T47D (cell line): ENCODE measurements around the gene RASSF7.

Experiments
- DNase-seq, 2 experiments: peaks; one replicate each; pipeline versions ENCODE4 v3.0.0 to v3.0.0-alpha.2; 2011 to 2012; ENCODE audit warnings: low read depth in 1 of 2, low spot score in 1 of 2
- JUND ChIP-seq: IDR thresholded peaks from 2 replicates; pipeline ENCODE4 v1.6.1; 2012; ENCODE audit warnings: low read depth
- in situ Hi-C: cut with HindIII; loops from 2 replicates; pipeline ENCODE4 v1.10.0; 2016; ENCODE audit warnings: low sequenced_read_pairs, low pct_unique_long_range_greater_than_20kb

Gene RASSF7

DNA sequence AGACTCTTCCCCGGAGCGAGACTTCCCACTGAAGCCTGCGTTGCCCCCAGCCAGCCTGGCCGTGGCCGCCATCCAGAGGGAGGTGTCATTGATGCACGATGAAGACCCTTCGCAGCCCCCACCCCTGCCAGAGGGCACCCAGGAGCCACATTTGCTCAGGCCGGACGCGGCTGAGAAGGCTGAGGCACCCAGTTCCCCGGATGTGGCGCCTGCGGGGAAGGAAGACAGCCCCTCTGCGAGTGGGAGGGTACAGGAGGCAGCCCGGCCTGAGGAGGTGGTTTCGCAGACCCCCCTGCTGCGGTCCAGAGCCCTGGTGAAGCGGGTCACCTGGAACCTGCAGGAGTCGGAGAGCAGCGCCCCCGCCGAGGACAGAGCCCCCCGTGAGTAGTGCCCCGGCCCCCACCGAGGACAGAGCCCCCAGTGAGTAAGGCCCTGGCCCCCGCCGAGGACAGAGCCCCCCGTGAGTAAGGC, 48.6 kb downstream of the RASSF7 start:
- DNase-seq: no peak
- TF ChIP-seq JUND: no peak
- in situ Hi-C loops: no loop called here

DNA sequence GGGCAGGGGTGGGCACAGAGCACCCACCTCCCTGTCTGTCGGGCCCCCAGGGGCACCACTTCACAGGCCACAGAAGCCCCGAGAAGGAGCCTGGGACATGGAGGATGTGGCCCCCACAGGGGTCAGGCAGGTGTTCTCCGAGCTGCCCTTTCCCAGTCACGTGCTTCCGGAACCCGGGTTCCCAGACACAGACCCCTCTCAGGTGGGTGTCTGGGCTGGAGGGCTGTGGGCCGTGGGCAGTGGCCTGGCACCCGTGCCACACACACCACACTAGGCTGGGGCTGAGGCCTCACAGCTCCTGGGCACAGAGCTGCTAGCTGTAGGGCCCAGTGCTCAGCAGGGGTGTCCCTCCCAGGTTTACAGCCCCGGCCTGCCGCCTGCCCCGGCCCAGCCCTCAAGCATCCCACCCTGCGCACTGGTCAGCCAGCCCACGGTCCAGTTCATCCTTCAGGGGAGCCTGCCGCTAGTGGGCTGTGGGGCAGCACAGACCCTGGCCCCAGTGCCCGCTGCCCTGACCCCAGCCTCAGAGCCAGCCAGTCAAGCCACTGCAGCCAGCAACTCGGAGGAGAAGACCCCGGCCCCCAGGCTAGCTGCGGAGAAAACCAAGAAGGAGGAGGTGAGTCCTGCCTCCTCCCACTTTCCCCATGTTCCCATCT, 49.5 kb downstream of the RASSF7 start:
- in situ Hi-C loops: no loop called here
- no peak for TF ChIP-seq JUND
- DNase-seq: no peak

DNA sequence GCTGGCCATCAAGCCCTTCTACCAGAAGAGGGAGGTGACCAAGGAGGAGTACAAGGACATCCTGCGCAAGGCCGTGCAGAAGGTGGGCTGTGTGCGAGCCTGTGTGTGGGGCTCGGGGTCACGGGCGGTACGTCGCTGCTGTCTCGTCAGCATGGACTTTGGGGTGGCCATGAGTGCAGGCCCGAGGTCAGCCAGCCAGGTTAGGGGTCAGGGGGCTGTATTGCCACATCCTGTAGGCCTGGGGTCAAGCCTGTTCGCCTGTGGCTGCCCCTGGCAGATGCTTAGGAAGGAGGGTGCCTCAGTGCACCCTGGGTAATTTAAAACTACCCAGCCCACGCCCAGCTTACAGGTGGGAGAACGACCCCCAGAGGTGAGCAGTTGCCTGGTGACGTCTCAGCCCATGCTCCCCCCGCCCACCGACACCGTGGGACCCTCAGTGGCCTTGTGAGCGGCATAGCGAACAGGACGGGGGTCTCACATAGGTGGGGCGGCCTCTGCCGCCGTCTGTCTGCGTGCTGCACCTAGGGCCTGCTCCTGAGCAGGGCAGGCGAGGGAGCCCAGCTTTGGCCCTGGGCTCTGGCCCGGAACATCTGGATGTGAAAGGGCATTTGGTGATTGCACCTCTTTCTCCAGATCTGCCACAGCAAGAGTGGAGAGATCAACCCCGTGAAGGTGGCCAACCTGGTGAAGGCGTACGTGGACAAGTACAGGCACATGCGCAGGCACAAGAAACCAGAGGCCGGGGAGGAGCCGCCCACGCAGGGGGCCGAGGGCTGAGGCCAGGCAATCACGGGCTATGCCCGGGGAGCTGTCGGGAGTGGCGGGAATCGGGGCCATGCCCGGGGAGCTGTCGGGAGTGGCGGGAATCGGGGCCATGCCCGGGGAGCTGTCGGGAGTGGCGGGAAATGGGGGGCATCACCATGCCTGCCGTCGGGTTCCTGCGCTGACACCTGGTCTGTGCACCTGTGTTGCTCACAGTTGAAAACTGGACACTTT, 50.5 kb downstream of the RASSF7 start:
- no peak for TF ChIP-seq JUND
- in situ Hi-C loops: no loop called here
- no peak for DNase-seq

DNA sequence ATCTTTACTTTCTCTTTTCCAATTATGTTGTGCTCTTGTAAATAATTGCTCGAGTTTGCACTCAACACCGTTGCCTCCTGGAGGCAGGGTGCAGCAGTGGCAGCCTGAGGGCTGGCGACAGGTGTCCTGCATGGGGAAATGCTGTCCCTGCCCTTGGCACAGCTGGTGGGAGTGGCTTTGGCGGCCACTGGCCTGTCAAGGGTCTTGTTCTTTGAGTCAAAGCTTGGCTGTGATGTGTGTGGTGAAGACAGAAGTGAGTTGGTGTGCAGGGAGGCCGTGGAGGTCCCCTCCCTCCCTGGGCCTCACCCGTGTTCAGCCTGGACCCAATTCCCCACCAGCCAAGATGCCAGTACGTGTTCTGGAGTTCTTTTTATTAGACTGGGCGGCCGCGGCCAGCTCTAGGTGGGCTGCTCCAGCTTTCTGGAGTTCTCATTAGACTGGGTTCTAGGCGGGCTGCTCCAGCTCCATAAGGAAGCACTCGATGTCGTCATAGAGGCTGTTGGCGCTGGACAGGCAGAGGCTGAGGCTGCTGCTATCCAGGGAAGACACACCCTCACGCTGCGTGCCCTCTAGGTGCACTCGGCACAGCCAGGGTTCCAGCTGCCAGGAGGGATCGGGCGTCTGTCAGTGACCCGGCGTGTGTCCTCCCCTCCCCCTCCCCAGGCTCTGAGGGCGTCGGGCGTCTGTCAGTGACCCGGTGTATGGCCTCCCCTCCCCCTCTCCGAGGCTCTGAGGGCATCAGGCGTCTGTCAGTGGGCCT, 51.6 kb downstream of the RASSF7 start:
- peak in 1 of 2 experiments; percentile 50 for DNase-seq
- no peak for TF ChIP-seq JUND
- in situ Hi-C loops: no loop called here

DNA sequence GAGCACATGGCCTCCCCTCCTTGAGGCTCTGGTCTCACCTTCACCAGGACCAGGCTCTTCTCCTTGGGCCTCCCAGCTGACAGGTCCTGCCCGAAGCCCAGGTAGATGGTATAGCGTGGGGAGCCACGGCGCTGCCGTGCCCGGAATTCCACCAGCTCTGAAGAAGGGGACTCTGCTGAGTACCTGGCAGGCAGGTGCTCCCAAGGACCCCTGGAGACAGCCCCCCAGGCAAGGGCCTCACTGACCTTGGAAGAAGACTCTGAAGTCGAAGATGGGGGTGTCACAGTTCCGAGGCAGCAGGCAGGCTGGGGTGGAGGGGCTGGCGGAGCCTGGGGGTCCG, 52.2 kb downstream of the RASSF7 start:
- DNase-seq: no peak
- in situ Hi-C loops: no loop called here
- no peak for TF ChIP-seq JUND

DNA sequence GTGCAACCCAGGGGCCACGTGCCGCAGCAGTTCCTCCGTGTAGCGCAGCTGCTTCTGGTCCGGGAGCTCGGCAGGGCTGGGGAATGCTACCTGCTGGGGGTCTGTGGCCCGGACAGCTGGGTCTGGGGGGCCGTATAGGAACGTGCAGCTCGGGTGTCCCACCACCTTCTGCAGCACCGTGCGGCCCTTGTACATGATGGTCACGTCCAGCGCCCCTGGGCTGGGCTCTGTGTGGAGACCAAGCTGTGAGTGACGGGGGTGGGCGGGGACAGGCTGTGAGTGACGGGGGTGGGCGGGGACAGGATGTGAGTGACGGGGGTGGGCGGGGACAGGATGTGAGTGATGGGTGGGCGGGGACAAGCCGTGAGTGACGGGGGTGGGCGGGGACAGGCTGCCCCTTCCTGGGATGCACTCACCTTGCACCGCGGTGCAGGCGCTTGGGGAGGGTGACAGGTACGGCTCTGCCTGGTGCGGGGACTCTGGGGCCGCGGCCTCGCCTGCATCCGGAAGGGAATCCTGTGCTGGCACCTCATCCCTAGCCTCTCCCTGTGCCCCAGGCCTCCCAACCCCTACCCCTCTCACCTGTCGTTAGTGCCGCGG, 52.7 kb downstream of the RASSF7 start:
- TF ChIP-seq JUND: no peak
- peak; percentile 55 to 76 for DNase-seq
- in situ Hi-C loops: no loop called here
